ENCODE measurements around the gene ACAP3.

DNA sequence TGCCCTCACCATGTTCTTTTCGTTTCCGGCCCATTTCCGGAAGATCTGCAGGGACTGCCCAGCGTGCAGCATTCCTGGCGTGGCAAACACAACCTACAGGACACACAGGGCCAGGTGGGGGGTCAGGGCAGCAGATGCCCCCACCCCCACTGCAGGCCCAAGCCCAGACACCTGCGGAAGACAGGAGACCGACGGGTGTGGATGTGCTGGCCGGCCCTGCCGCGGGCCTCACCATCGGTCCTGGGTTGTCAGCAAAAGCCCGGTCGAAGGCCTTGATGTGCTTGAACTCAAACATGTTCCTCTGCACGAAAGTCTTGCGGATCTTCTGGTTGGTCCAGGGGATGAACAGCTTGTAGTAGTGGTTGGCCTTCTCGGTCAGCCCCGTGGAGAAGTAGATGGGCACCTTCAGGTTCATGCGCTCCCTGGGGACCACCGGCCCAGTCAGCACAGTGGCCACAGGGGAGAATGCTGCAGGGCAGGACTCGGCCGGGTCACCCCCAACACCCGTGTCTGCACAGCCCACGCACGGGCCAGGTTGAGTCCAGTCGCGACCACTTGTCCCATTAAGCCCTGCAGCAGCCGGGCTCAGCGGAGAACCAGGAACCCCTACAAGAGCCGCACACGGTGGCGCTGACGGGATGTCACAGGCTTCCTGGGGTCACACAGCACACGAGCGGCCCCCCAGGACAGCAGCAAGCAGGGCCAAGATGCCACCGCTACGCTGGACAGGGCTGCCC is 5.9 kb upstream of the ACAP3 start:
- TF ChIP-seq, protein P1, sequence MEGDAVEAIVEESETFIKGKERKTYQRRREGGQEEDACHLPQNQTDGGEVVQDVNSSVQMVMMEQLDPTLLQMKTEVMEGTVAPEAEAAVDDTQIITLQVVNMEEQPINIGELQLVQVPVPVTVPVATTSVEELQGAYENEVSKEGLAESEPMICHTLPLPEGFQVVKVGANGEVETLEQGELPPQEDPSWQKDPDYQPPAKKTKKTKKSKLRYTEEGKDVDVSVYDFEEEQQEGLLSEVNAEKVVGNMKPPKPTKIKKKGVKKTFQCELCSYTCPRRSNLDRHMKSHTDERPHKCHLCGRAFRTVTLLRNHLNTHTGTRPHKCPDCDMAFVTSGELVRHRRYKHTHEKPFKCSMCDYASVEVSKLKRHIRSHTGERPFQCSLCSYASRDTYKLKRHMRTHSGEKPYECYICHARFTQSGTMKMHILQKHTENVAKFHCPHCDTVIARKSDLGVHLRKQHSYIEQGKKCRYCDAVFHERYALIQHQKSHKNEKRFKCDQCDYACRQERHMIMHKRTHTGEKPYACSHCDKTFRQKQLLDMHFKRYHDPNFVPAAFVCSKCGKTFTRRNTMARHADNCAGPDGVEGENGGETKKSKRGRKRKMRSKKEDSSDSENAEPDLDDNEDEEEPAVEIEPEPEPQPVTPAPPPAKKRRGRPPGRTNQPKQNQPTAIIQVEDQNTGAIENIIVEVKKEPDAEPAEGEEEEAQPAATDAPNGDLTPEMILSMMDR (IDR thresholded peaks at IDR 0.05) = no peak
- TF ChIP-seq POLR2AphosphoS5 (IDR thresholded peaks at IDR 0.05) (no peak), POLR2A (IDR thresholded peaks at IDR 0.05) (no peak)

All from prostate gland (tissue), 2 donors.